GM12801 (cell line): ENCODE results near the gene DCN.

Experiments
- CTCF ChIP-seq: IDR thresholded peaks from one replicate; pipeline ENCODE4 v1.5.1; 2011; ENCODE audit warnings: control low read depth; ENCODE audit not compliant: insufficient read length; ENCODE audit errors: extremely low read depth

Gene DCN

GRCh38 chr12:91177381-91177780 lies 5.2 kb downstream of the DCN start:
- no peak for TF ChIP-seq CTCF

GRCh38 chr12:91176915-91177314 lies 5.7 kb downstream of the DCN start:
- TF ChIP-seq CTCF, result no peak

- TF ChIP-seq CTCF, result no peak
Observed at GRCh38 chr12:91176358-91176757, 6.3 kb downstream of the DCN start.

- no peak for TF ChIP-seq CTCF
Observed at GRCh38 chr12:91173124-91173523, 9.5 kb downstream of the DCN start.

GRCh38 chr12:91172096-91172495 lies 10.5 kb downstream of the DCN start:
- TF ChIP-seq CTCF, result no peak

- TF ChIP-seq CTCF, result no peak
Observed at GRCh38 chr12:91171476-91171875, 11.1 kb downstream of the DCN start.

GRCh38 chr12:91163116-91163515 lies 19.5 kb downstream of the DCN start:
- no peak for TF ChIP-seq CTCF

GRCh38 chr12:91161009-91161408 lies 21.6 kb downstream of the DCN start:
- no peak for TF ChIP-seq CTCF
